Neural progenitor cell (in vitro differentiated cells): ENCODE results near the gene CPNE2.

ENCODE experiments used
- CTCF ChIP-seq: fragments of 200-600 bp; sonication (generic); IDR thresholded peaks from 2 replicates; pipeline ENCODE4 v1.5.1; 2017; ENCODE audit warnings: antibody characterized with exemption, mild to moderate bottlenecking
- EZH2phosphoT487 ChIP-seq: fragments of 200-600 bp; sonication (generic); IDR thresholded peaks from 2 replicates; pipeline ENCODE4 v1.6.1; 2017; ENCODE audit warnings: antibody characterized with exemption

GRCh38 chr16:57118461-57119084, 26.2 kb downstream of the CPNE2 start:
- TF ChIP-seq CTCF (no peak), EZH2phosphoT487 (no peak)
